Rectal smooth muscle tissue (tissue), 1 donor: ENCODE measurements around the gene CRMP1.

Source experiments
- H3K27ac ChIP-seq: one replicate; pipeline ENCODE4 v1.7.0; 2013; ENCODE audit warnings: low read depth, low read length, inconsistent platforms
- H3K27me3 ChIP-seq: one replicate; pipeline ENCODE4 v1.7.0; 2013; ENCODE audit warnings: low read length; ENCODE audit not compliant: control insufficient read depth, insufficient read depth
- H3K36me3 ChIP-seq: one replicate; pipeline ENCODE4 v1.7.0; 2013; ENCODE audit warnings: low read length; ENCODE audit not compliant: control insufficient read depth, insufficient read depth
- H3K4me1 ChIP-seq: one replicate; pipeline ENCODE4 v1.7.0; 2013; ENCODE audit warnings: low read length; ENCODE audit not compliant: control insufficient read depth, insufficient read depth
- H3K4me3 ChIP-seq: one replicate; pipeline ENCODE4 v1.7.0; 2013; ENCODE audit warnings: low read length
- H3K9ac ChIP-seq: one replicate; pipeline ENCODE4 v1.7.0; 2013; ENCODE audit warnings: low read length

The CRMP1 gene

GRCh38 chr4:5802565-5802964 lies 90.3 kb downstream of the CRMP1 start:
- H3K9ac ChIP-seq = no peak overlapping the region
- no peaks in the 10 kb centered on the region for H3K36me3 ChIP-seq

GRCh38 chr4:5801696-5802095 lies 91.2 kb downstream of the CRMP1 start:
- Histone ChIP-seq H3K4me1 (no peaks in the 10 kb centered on the region), H3K36me3 (no peaks in the 10 kb centered on the region), H3K27me3 (no peaks in the 10 kb centered on the region), H3K4me3 (no peak overlapping the region), H3K9ac (no peak overlapping the region), H3K27ac (no peak overlapping the region)

More at GRCh38 chr4:5802565-5802964, 90.3 kb downstream of the CRMP1 start:
- no peaks in the 10 kb centered on the region for H3K4me1 ChIP-seq
- no peak overlapping the region for H3K4me3 ChIP-seq
- H3K27me3 ChIP-seq = no peaks in the 10 kb centered on the region
- H3K27ac ChIP-seq = no peak overlapping the region

GRCh38 chr4:5800496-5800895 lies 92.4 kb downstream of the CRMP1 start:
- Histone ChIP-seq H3K9ac (no peak overlapping the region), H3K4me3 (no peak overlapping the region), H3K36me3 (no peaks in the 10 kb centered on the region), H3K27ac (no peak overlapping the region), H3K27me3 (no peaks in the 10 kb centered on the region), H3K4me1 (no peaks in the 10 kb centered on the region)

GRCh38 chr4:5799406-5799805 lies 93.5 kb downstream of the CRMP1 start:
- no peaks in the 10 kb centered on the region for H3K36me3 ChIP-seq
- no peaks in the 10 kb centered on the region for H3K4me1 ChIP-seq
- H3K27me3 ChIP-seq = no peaks in the 10 kb centered on the region
- no peak overlapping the region for H3K4me3 ChIP-seq
- no peak overlapping the region for H3K27ac ChIP-seq
- H3K9ac ChIP-seq = no peak overlapping the region

- no peak overlapping the region for H3K9ac ChIP-seq
- H3K4me3 ChIP-seq = no peak overlapping the region
- H3K36me3 ChIP-seq = no peaks in the 10 kb centered on the region
- no peaks in the 10 kb centered on the region for H3K27me3 ChIP-seq
- no peak overlapping the region for H3K27ac ChIP-seq
- no peaks in the 10 kb centered on the region for H3K4me1 ChIP-seq
Measured at GRCh38 chr4:5798946-5799345, 93.9 kb downstream of the CRMP1 start.

GRCh38 chr4:5798462-5798861 lies 94.4 kb downstream of the CRMP1 start:
- no peak overlapping the region for H3K4me3 ChIP-seq
- no peaks in the 10 kb centered on the region for H3K36me3 ChIP-seq

GRCh38 chr4:5797866-5798265 lies 95.0 kb downstream of the CRMP1 start:
- no peak overlapping the region for H3K9ac ChIP-seq
- H3K4me3 ChIP-seq = no peak overlapping the region
- no peaks in the 10 kb centered on the region for H3K27me3 ChIP-seq
- H3K36me3 ChIP-seq = no peaks in the 10 kb centered on the region
- no peaks in the 10 kb centered on the region for H3K4me1 ChIP-seq
- H3K27ac ChIP-seq = no peak overlapping the region

More at GRCh38 chr4:5798462-5798861, 94.4 kb downstream of the CRMP1 start:
- Histone ChIP-seq H3K27me3 (no peaks in the 10 kb centered on the region), H3K27ac (no peak overlapping the region), H3K9ac (no peak overlapping the region), H3K4me1 (no peaks in the 10 kb centered on the region)

- H3K27me3 ChIP-seq = no peaks in the 10 kb centered on the region
- no peak overlapping the region for H3K9ac ChIP-seq
- no peaks in the 10 kb centered on the region for H3K36me3 ChIP-seq
- no peak overlapping the region for H3K4me3 ChIP-seq
- no peaks in the 10 kb centered on the region for H3K4me1 ChIP-seq
- H3K27ac ChIP-seq = no peak overlapping the region
Measured at GRCh38 chr4:5796976-5797375, 95.9 kb downstream of the CRMP1 start.

- H3K9ac ChIP-seq = no peak overlapping the region
- no peak overlapping the region for H3K27ac ChIP-seq
- H3K4me3 ChIP-seq = no peak overlapping the region
- no peaks in the 10 kb centered on the region for H3K27me3 ChIP-seq
- H3K36me3 ChIP-seq = no peaks in the 10 kb centered on the region
- no peaks in the 10 kb centered on the region for H3K4me1 ChIP-seq
Measured at GRCh38 chr4:5795580-5795979, 97.3 kb downstream of the CRMP1 start.

- no peak overlapping the region for H3K27ac ChIP-seq
- H3K4me1 ChIP-seq = no peaks in the 10 kb centered on the region
- no peak overlapping the region for H3K9ac ChIP-seq
- no peak overlapping the region for H3K4me3 ChIP-seq
- H3K36me3 ChIP-seq = no peaks in the 10 kb centered on the region
- H3K27me3 ChIP-seq = no peaks in the 10 kb centered on the region
Measured at GRCh38 chr4:5793514-5793913, 99.4 kb downstream of the CRMP1 start.

GRCh38 chr4:5791654-5792053 lies 101.2 kb downstream of the CRMP1 start:
- H3K27me3 ChIP-seq = no peaks in the 10 kb centered on the region
- no peaks in the 10 kb centered on the region for H3K4me1 ChIP-seq
- H3K27ac ChIP-seq = no peak overlapping the region
- H3K9ac ChIP-seq = no peak overlapping the region
- no peaks in the 10 kb centered on the region for H3K36me3 ChIP-seq
- H3K4me3 ChIP-seq = no peak overlapping the region

GRCh38 chr4:5790546-5790857 lies 102.4 kb downstream of the CRMP1 start:
- Histone ChIP-seq H3K27ac (no peak overlapping the region), H3K4me1 (no peaks in the 10 kb centered on the region), H3K36me3 (no peaks in the 10 kb centered on the region), H3K9ac (no peak overlapping the region), H3K27me3 (no peaks in the 10 kb centered on the region), H3K4me3 (no peak overlapping the region)

- Histone ChIP-seq H3K4me1 (no peaks in the 10 kb centered on the region), H3K27ac (no peak overlapping the region), H3K4me3 (no peak overlapping the region), H3K9ac (no peak overlapping the region), H3K27me3 (no peaks in the 10 kb centered on the region), H3K36me3 (peaks cover 2% of the 10 kb centered on the region)
Measured at GRCh38 chr4:5789141-5789540, 103.7 kb downstream of the CRMP1 start.

GRCh38 chr4:5788144-5788543 lies 104.7 kb downstream of the CRMP1 start:
- no peak overlapping the region for H3K27ac ChIP-seq
- H3K4me3 ChIP-seq = no peak overlapping the region
- H3K27me3 ChIP-seq = no peaks in the 10 kb centered on the region
- H3K4me1 ChIP-seq = no peaks in the 10 kb centered on the region
- peaks cover 2% of the 10 kb centered on the region for H3K36me3 ChIP-seq
- no peak overlapping the region for H3K9ac ChIP-seq
